ENCODE data around the gene GOLGA7B.

DNA sequence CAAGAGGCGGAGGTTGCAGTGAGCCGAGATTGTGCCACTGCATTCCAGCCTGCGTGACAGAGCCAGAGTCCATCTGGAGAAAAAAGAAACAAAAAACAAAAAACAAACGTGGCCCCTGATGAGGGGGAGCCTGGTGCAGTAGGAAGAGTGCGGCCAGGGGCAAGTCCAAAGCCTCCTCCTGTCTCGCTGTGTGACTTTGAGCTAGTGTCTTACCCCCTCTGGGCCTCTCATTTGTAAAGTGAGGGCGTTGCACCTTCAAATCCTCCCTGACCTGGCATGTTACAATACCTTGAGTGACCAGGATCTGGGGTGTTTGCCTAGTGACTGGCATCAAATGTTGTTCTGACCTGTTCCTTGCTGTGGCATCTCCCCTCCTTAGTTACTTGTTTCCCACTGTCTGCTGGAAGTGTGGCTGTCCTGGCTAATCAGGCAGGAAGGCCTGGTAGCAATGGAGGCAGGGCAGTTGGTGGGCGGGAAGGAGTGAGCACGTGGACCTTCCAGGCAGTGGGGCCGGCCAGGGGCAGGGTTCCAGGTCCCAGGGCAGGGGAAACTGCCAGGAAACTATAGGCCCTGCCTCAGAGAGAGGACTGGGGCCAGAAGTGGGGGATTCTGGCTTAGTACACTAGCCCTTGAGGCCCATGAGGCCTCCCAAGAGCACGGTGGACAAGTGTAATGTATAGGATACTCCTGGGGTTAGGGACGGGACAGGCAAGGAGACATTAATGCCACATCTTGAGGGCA is 24.5 kb upstream of the GOLGA7B start:
- no peak for TF ChIP-seq CTCF (IDR thresholded peaks at IDR 0.05)
- TF ChIP-seq POLR2A (IDR thresholded peaks at IDR 0.05) = no peak

Data from vagina (tissue), 2 donors.